GM21717 (cell line): ENCODE measurements around the gene DPPA5.
"Not testable (repeated sequence)": the region's sequence is repeated elsewhere in the genome, so short reads cannot be mapped to it uniquely, and the experiment has no call there.

Experiments
- ATAC-seq: cut with Tn5 transposase; IDR thresholded peaks from one replicate; pipeline ENCODE4 v1.9.1; 2021; ENCODE audit warnings: mild to moderate bottlenecking, moderate library complexity; ENCODE audit not compliant: unreplicated experiment

Gene DPPA5

DNA sequence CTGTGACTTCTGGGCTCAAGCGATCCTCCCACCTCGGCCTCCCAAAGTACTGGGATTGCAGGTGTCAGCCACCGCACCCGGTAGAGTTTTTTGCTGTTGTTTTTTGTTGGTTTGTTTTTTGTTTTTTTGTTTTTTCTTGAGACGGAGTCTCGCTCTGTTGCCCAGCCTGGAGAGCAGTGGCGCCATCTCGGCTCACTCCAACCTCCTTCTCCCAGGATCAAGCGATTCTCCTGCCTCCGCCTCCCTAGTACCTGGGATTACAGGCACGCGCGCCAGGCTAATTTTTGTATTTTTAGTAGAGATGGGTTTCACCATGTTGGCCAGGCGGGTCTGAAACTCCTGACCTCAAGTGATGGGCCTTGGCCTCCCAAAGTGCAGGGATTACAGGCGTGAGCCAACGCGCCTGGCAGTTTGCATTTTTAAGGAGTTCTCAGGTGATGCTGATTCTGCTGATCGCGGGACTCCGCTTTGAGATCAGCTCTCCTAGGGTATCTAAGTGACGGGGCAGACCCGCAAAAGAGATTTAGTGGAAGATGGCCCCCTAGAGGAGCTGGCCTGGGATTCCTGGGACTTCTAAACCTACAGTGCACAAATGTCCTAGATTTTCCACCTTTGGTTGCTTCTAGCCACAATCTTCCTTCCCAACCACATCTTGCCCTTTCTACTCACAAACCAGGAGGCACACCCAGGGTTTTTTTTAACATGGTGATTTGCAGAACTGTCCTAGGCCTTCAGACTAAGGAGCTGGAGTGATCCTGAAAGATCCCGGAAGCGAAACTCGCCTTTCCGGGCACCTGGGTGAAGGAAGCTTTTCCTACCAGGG lies 45.2 kb downstream of the DPPA5 start:
- ATAC-seq: no peak

DNA sequence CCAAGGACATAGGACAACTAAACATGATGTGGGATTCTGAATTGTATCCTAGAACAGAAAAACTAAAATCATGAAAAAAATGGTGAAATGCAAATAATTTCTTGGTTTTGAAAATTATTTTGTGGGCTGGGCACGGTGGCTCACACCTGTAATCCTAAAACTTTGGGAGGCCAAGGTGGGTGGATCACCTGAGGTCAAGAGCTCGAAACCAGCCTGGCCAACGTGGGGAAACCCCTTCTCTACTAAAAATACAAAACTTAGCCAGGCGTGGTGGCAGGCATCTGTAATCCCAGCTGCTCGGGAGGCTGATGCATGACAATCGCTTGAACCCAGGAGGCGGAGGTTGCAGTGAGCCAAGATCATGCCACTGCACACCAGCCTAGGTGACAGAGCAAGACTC lies 50.3 kb downstream of the DPPA5 start:
- not testable (repeated sequence) for ATAC-seq
